Measurements from ENCODE around the gene NSDHL. TPM values are rescaled to one million over a fixed set of nuclear protein-coding genes. Genes with fewer than 3 reads are reported as not detected.
A peak's percentile ranks its signal among the peaks of the same experiment; 100 is the strongest.

Gene NSDHL
- total RNA-seq, 1 experiment from 2014 or later, result 22.1 TPM

DNA sequence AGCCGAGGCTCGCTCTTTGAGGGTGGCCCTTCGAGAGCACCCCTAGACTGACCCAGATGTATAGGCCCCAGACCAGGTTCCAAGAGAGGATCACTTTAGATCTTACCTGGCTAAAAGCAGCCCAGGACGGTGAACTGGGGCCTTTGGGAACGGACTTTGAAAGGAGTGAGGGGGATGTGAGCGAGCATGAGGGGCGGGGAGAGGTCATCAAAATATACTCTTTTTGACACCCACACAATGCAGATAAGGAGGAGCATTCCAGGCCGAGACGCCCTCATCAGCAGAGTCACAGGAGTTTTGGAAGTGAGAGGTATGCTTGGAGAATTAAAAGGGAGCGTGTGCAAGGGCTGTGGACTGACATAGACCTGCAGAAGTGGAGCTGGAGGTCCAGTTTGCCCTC is 528 bp downstream of the NSDHL start:
- Histone ChIP-seq H3K27me3 (ENCODE audit: insufficient read depth, low read length) (no peaks in the 10 kb centered on the region), H3K4me2 (ENCODE audit: low read length) (peak overlapping the region; percentile 81), H3K4me1 (ENCODE audit: control insufficient read depth in 1 of 2, insufficient read depth in 2 of 2, low read length in 2 of 2) (peaks cover 3 to 6% of the 10 kb centered on the region in 2 experiments; a peak in 1 of 4 replicates), H3K9ac (ENCODE audit: low read length) (peak overlapping the region; percentile 79), H3K36me3 (ENCODE audit: control insufficient read depth in 1 of 2, insufficient read depth in 2 of 2, low read length in 2 of 2) (no peaks in the 10 kb centered on the region), H2AFZ (ENCODE audit: low read depth, low read length, poor library complexity, severe bottlenecking) (no peak overlapping the region), H4K20me1 (ENCODE audit: insufficient read depth) (no peaks in the 10 kb centered on the region), H3K9me3 (ENCODE audit: control insufficient read depth in 1 of 2, insufficient read depth in 1 of 2, low read depth in 1 of 2, low read length in 2 of 2) (no peaks in the 10 kb centered on the region), H3K27ac (ENCODE audit: low read depth, low read length) (peak overlapping the region; percentile 39), H3K4me3 (replicated peaks in 1 of 2; ENCODE audit: low read depth in 1 of 2, low read length in 2 of 2) (peak overlapping the region; percentile 75 to 82), H3K79me2 (ENCODE audit: insufficient read depth, low read length) (peaks cover 18% of the 10 kb centered on the region), H3K9me2 (ENCODE audit: insufficient read depth) (no peaks in the 10 kb centered on the region)
- ATAC-seq, result 0 out of 2 replicates have a peak, but pooled peaks have one; percentile 1
- DNase-seq (ENCODE audit: low read depth, low spot score), result no peak
- ChIA-PET RAD21 (ENCODE audit: low non-redundant PET in 1 of 2, low total read pairs in 2 of 2, uncharacterized antibody in 2 of 2, unreplicated experiment in 2 of 2) (interaction anchor here in 1 of 2 experiments (0.8 kb wide), 1 partner anchor 10 kb away, joined by 3 read pairs; no protein-coding TSS in a partner anchor), CTCF (interaction anchor here (1.0 to 1.3 kb wide), 2 partner anchors 10 to 95 kb away, joined by 3 to 10 read pairs; no protein-coding TSS in a partner anchor), POLR2A (interaction anchor here (1.5 kb wide), 1 partner anchor 10 kb away, joined by 4 read pairs; no protein-coding TSS in a partner anchor)
- intact Hi-C loops (cut with micrococcal nuclease), result no loop called here
- TF ChIP-seq FOSL1 (IDR thresholded peaks at IDR 0.05; ENCODE audit: low read depth) (no peak), EGR1 (IDR thresholded peaks at IDR 0.05; ENCODE audit: low read depth) (no peak), CBX3 (IDR thresholded peaks at IDR 0.05; ENCODE audit: low read depth) (no peak)
- TF ChIP-seq, protein P1, sequence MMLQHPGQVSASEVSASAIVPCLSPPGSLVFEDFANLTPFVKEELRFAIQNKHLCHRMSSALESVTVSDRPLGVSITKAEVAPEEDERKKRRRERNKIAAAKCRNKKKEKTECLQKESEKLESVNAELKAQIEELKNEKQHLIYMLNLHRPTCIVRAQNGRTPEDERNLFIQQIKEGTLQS (IDR thresholded peaks at IDR 0.05), result no peak
- TF ChIP-seq, protein P2, sequence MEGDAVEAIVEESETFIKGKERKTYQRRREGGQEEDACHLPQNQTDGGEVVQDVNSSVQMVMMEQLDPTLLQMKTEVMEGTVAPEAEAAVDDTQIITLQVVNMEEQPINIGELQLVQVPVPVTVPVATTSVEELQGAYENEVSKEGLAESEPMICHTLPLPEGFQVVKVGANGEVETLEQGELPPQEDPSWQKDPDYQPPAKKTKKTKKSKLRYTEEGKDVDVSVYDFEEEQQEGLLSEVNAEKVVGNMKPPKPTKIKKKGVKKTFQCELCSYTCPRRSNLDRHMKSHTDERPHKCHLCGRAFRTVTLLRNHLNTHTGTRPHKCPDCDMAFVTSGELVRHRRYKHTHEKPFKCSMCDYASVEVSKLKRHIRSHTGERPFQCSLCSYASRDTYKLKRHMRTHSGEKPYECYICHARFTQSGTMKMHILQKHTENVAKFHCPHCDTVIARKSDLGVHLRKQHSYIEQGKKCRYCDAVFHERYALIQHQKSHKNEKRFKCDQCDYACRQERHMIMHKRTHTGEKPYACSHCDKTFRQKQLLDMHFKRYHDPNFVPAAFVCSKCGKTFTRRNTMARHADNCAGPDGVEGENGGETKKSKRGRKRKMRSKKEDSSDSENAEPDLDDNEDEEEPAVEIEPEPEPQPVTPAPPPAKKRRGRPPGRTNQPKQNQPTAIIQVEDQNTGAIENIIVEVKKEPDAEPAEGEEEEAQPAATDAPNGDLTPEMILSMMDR (IDR thresholded peaks at IDR 0.05 in 2 of 3, conservative IDR thresholded peaks at IDR 0.05 in 1 of 3; ENCODE audit: borderline replicate concordance in 1 of 3, insufficient read depth in 1 of 3, low read depth in 2 of 3, low read length in 2 of 3), result no peak
- BruUV-seq (replicated peaks), result TSS peak; percentile 71

DNA sequence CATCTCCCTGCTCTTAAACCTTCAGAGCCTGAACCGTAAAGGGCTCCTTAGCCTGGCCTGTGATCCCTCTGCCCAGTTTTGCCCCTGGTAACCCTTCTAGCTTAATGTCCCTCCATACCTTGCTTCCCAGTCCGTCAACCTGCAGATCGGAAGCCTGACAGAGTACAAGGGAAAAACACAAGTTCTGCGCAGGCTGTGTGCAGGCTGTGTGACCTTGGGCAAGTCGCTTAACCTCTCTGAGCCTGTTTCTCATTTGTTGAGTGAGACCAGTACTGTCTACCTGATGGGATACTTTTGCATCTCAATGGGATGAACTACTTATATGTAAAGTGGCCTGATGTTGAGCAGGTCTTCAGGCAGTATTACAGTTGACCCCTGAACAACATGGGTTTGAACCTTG is 1.7 kb downstream of the NSDHL start:
- intact Hi-C loops (cut with micrococcal nuclease), result no loop called here
- Histone ChIP-seq H4K20me1 (ENCODE audit: insufficient read depth) (no peaks in the 10 kb centered on the region), H3K4me3 (replicated peaks in 1 of 2; ENCODE audit: low read depth in 1 of 2, low read length in 2 of 2) (no peak overlapping the region), H2AFZ (ENCODE audit: low read depth, low read length, poor library complexity, severe bottlenecking) (no peak overlapping the region), H3K36me3 (ENCODE audit: control insufficient read depth in 1 of 2, insufficient read depth in 2 of 2, low read length in 2 of 2) (no peaks in the 10 kb centered on the region), H3K79me2 (ENCODE audit: insufficient read depth, low read length) (peaks cover 18% of the 10 kb centered on the region), H3K9me2 (ENCODE audit: insufficient read depth) (no peaks in the 10 kb centered on the region), H3K27ac (ENCODE audit: low read depth, low read length) (no peak overlapping the region), H3K9me3 (ENCODE audit: control insufficient read depth in 1 of 2, insufficient read depth in 1 of 2, low read depth in 1 of 2, low read length in 2 of 2) (no peaks in the 10 kb centered on the region), H3K27me3 (ENCODE audit: insufficient read depth, low read length) (no peaks in the 10 kb centered on the region), H3K9ac (ENCODE audit: low read length) (no peak overlapping the region), H3K4me2 (ENCODE audit: low read length) (peak overlapping the region; percentile 81; the same call in 1 of the 2 replicates), H3K4me1 (ENCODE audit: control insufficient read depth in 1 of 2, insufficient read depth in 2 of 2, low read length in 2 of 2) (peaks cover 3 to 6% of the 10 kb centered on the region in 2 experiments; a peak in 1 of 4 replicates)
- DNase-seq (ENCODE audit: low read depth, low spot score) (no peak), ATAC-seq (no peak)
- RAD21 ChIA-PET (ENCODE audit: low non-redundant PET in 1 of 2, low total read pairs in 2 of 2, uncharacterized antibody in 2 of 2, unreplicated experiment in 2 of 2), result no interaction called here
- CTCF ChIA-PET, result no interaction called here
- POLR2A ChIA-PET, result no interaction called here
- no TSS peak for BruUV-seq (replicated peaks)
- no peak for TF ChIP-seq CBX3 (IDR thresholded peaks at IDR 0.05; ENCODE audit: low read depth)
- TF ChIP-seq RAD21 (IDR thresholded peaks at IDR 0.05; ENCODE audit: low read depth), result no peak
- no peak for TF ChIP-seq TCF7L2 (IDR thresholded peaks at IDR 0.05; ENCODE audit: borderline replicate concordance, extremely low read depth, insufficient read depth, insufficient read length)
- TF ChIP-seq SRF (IDR thresholded peaks at IDR 0.05; ENCODE audit: low read depth), result no peak
- no peak for TF ChIP-seq FOSL1 (IDR thresholded peaks at IDR 0.05; ENCODE audit: low read depth)
- TF ChIP-seq EZH2 (IDR thresholded peaks at IDR 0.05), result no peak
- TF ChIP-seq YY1 (IDR thresholded peaks at IDR 0.05; ENCODE audit: extremely low read depth, insufficient replicate concordance, low read depth, low read length), result no peak
- no peak for TF ChIP-seq JUND (IDR thresholded peaks at IDR 0.05)
- TF ChIP-seq, protein P1 (IDR thresholded peaks at IDR 0.05), result no peak
- TF ChIP-seq, protein P3, sequence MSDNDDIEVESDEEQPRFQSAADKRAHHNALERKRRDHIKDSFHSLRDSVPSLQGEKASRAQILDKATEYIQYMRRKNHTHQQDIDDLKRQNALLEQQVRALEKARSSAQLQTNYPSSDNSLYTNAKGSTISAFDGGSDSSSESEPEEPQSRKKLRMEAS (IDR thresholded peaks at IDR 0.05), result no peak
- no peak for TF ChIP-seq EZH2phosphoT487 (IDR thresholded peaks at IDR 0.05; ENCODE audit: borderline replicate concordance)
- no peak for TF ChIP-seq CEBPB (IDR thresholded peaks at IDR 0.05; ENCODE audit: low read depth)
- TF ChIP-seq, protein P2 (IDR thresholded peaks at IDR 0.05 in 2 of 3, conservative IDR thresholded peaks at IDR 0.05 in 1 of 3; ENCODE audit: borderline replicate concordance in 1 of 3, insufficient read depth in 1 of 3, low read depth in 2 of 3, low read length in 2 of 3), result no peak
